Calu3 (cell line): Measurements from ENCODE around the gene SCAMP4. TPM values are rescaled to one million over a fixed set of nuclear protein-coding genes. Genes with fewer than 3 reads are reported as not detected.
A peak's percentile ranks its signal among the peaks of the same experiment; 100 is the strongest.

ENCODE experiments used
- BruUV-seq: library from RNA; stranded (reverse); fragments of 400-500 nt; replicated peaks from 2 replicates; lab custom pipeline; 2021; lab: Mats Ljungman, UMichigan
- CTCF ChIA-PET: fragments of 300-600 bp; sonication (Branson Sonifier 250); formaldehyde crosslinking; loops from one replicate; lab custom pipeline; 2022; ENCODE audit warnings: antibody characterized with exemption; lab: Charles Lee
- DNase-seq: peaks from one replicate; pipeline ENCODE4 v3.0.0; 2022
- H3K27ac Mint-ChIP-seq: one replicate; pipeline ENCODE4 v1.8.0; 2022; ENCODE audit warnings: mixed read lengths; ENCODE audit not compliant: unreplicated experiment
- H3K27me3 Mint-ChIP-seq: one replicate; pipeline ENCODE4 v1.8.0; 2022; ENCODE audit warnings: mixed read lengths; ENCODE audit not compliant: unreplicated experiment
- H3K36me3 Mint-ChIP-seq: one replicate; pipeline ENCODE4 v1.8.0; 2022; ENCODE audit warnings: mild to moderate bottlenecking, moderate library complexity, mixed read lengths; ENCODE audit not compliant: insufficient read depth, unreplicated experiment
- H3K4me1 Mint-ChIP-seq: one replicate; pipeline ENCODE4 v1.8.0; 2022; ENCODE audit warnings: mild to moderate bottlenecking, low read depth, mixed read lengths; ENCODE audit not compliant: unreplicated experiment
- H3K4me3 Mint-ChIP-seq: one replicate; pipeline ENCODE4 v1.8.0; 2022; ENCODE audit warnings: mild to moderate bottlenecking, low read depth, moderate library complexity, mixed read lengths; ENCODE audit not compliant: unreplicated experiment
- H3K9me3 Mint-ChIP-seq: one replicate; pipeline ENCODE4 v1.8.0; 2022; ENCODE audit warnings: low read depth, mixed read lengths; ENCODE audit not compliant: unreplicated experiment
- CTCF ChIP-seq: fragments of 200-600 bp; IDR thresholded peaks from one replicate; pipeline ENCODE4 v1.8.0; 2022; ENCODE audit warnings: antibody characterized with exemption; ENCODE audit not compliant: unreplicated experiment
- intact Hi-C: fragments of 100-400 bp; cut with micrococcal nuclease; formaldehyde crosslinking; loops from one replicate; pipeline ENCODE4 v1.10.0; 2022; ENCODE audit not compliant: unreplicated experiment
- total RNA-seq: library from RNA; stranded (reverse); gene quantifications from 2 replicates; pipeline ENCODE4 v1.2.3, GENCODE V29; 2022

The SCAMP4 gene
- total RNA-seq, 1 experiment from 2014 or later: 64.2 TPM

DNA sequence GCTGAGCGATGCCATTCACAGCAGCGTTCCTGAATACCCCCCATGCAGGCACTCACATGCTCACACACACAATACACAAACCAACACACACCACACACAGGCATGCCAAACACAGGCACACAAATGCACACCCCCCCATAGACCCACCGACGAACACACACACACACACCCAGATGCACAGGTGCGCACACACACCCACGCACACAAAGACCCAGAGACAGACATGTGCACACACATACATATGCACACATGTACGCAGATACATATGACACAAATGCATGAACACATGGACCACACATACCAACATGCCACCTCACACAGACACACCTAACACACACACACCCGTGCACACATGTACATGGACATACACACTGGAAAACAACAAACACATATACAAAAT lies 28.7 kb downstream of the SCAMP4 start:
- Mint-ChIP-seq H3K36me3 (peaks cover 16% of the 10 kb centered on the region), H3K9me3 (peaks cover 2% of the 10 kb centered on the region), H3K27ac (no peak overlapping the region), H3K4me3 (no peak overlapping the region), H3K4me1 (peaks cover 15% of the 10 kb centered on the region), H3K27me3 (peaks cover 14% of the 10 kb centered on the region)
- no peak for TF ChIP-seq CTCF
- CTCF ChIA-PET: no interaction called here
- intact Hi-C loops: no loop called here
- no peak for DNase-seq
- no TSS peak for BruUV-seq

DNA sequence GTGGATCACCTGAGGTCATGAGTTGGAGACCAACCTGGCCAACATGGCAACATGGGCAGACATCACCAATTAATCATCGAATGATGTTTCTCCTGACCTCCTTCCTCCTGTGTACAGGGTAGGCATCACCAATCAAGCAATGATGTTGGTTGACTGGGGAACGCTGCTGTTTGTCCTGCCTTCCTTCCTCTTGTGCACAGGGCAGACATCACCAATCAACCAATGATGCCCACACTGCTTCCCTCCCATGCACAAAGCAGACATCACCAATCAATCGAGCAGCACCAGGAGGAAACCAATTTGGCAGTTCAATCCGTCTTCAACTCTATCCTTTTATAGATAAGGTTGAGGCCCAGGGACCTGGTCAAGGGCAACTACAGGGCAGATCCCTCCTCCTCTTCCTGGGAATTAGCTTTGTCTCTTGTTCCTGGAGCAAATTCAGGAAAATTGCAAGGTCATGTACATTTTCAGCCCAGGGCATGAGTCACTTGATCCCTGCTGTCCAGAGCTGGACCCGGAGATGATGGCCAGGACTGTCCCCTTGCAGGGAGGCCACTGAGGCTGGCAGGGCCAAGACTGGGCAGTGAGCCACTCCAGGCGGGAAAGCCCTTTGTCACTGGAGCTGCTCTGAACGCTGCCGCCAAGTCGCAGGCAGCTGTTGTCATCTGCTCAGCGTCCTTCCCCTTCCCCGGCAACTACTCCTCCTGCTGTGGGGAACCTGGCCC lies 30.4 kb downstream of the SCAMP4 start:
- no peak for TF ChIP-seq CTCF
- Mint-ChIP-seq H3K4me3 (no peak overlapping the region), H3K27me3 (peaks cover 14% of the 10 kb centered on the region), H3K36me3 (peaks cover 17% of the 10 kb centered on the region), H3K4me1 (peaks cover 15% of the 10 kb centered on the region), H3K9me3 (peaks cover 2% of the 10 kb centered on the region), H3K27ac (no peak overlapping the region)
- intact Hi-C loops: no loop called here
- no TSS peak for BruUV-seq
- no peak for DNase-seq
- CTCF ChIA-PET: no interaction called here

DNA sequence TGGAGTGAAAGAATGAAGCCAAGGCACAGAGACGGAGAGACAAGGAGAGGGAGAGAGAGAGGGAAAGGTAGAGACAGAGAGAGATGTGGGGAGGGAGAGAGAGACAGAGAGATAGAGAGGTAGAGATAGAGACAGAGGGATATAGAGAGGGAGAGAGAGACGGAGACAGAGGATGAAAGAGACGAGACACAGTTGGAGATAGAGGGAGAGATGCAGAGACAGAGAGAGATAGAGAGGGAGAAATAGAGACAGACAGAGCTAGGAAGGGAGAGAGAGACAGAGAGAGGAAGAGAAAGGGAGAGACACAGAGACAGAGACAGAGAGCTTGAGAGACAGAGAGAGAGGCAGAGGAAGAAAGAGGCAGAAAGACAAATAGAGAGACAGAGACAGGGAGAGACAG lies 31.2 kb downstream of the SCAMP4 start:
- Mint-ChIP-seq H3K27ac (peak overlapping the region; percentile 20), H3K4me3 (no peak overlapping the region), H3K27me3 (peaks cover 14% of the 10 kb centered on the region), H3K36me3 (peaks cover 20% of the 10 kb centered on the region), H3K9me3 (peaks cover 2% of the 10 kb centered on the region), H3K4me1 (peaks cover 15% of the 10 kb centered on the region)
- intact Hi-C loops: no loop called here
- DNase-seq: no peak
- no peak for TF ChIP-seq CTCF
- CTCF ChIA-PET: no interaction called here
- BruUV-seq: no TSS peak

DNA sequence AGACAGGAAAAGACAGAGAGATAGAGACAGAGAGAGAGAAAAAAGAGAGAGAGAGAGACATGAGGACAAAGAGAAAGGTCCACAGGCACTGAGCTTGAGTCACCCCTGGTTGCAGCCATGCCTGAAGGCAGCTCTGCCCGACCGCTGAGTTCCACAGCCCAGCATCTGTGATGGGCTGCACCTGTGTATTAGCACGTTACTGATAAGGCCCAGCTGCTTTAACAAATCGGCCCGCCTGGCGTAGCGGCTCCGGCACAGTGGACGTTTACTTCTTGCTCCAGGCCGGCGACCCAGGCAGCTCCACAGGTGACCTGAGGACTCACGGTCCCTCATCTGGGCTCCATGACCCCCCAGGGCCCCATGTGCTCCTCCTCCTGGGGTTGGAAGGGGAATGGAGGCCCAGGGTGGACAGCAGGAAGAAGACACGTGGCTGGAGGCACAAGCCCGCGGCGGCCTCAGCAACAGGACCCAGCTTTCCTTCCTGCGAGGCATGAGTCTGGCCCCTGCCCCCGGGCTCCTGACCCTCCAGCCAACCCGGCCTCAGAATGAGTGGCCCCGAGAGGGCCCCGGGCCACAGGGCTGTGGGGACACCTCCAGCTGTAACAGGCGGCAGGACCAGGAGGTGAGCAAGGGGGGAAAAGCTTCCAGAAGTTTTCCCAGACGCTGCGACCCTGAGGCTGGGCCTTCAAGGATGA lies 31.9 kb downstream of the SCAMP4 start:
- intact Hi-C loops: no loop called here
- no peak for TF ChIP-seq CTCF
- Mint-ChIP-seq H3K4me1 (peaks cover 15% of the 10 kb centered on the region), H3K36me3 (peaks cover 26% of the 10 kb centered on the region), H3K4me3 (no peak overlapping the region), H3K9me3 (peaks cover 2% of the 10 kb centered on the region), H3K27ac (peak overlapping the region; percentile 20), H3K27me3 (peaks cover 14% of the 10 kb centered on the region)
- CTCF ChIA-PET: no interaction called here
- no peak for DNase-seq
- BruUV-seq: no TSS peak
